GM06990 (cell line): ENCODE data around the gene DCAF6.

Experiments
- DNase-seq: peaks from one replicate; pipeline ENCODE4 v3.0.0-alpha.2; 2011; ENCODE audit not compliant: insufficient read length; ENCODE audit errors: extremely low read depth
- H3K27me3 ChIP-seq: replicated peaks from 2 replicates; pipeline ENCODE4 v1.6.0; 2011; ENCODE audit warnings: low read length; ENCODE audit not compliant: control insufficient read depth, insufficient read depth
- H3K36me3 ChIP-seq: 2 replicates; pipeline ENCODE4 v1.5.1; 2011; ENCODE audit warnings: low read length; ENCODE audit not compliant: control insufficient read depth, insufficient read depth
- H3K4me3 ChIP-seq: replicated peaks from 2 replicates; pipeline ENCODE4 v1.5.1; 2011; ENCODE audit warnings: low read depth, mild to moderate bottlenecking, control low read depth, low read length
- CTCF ChIP-seq: IDR thresholded peaks from 2 replicates; pipeline ENCODE4 v1.5.1; 2011; ENCODE audit warnings: low read length, control low read depth, mild to moderate bottlenecking, inconsistent platforms; ENCODE audit not compliant: insufficient read depth, poor library complexity, severe bottlenecking

DCAF6 gene

GRCh38 chr1:167934426-167935215, 1.9 kb upstream of the DCAF6 start:
- TF ChIP-seq CTCF, result no peak
- H3K27me3 ChIP-seq, result no peaks in the 10 kb centered on the region
- no peaks in the 10 kb centered on the region for H3K36me3 ChIP-seq
- DNase-seq, result no peak
- H3K4me3 ChIP-seq, result peak overlapping the region; percentile 78

- Histone ChIP-seq H3K4me3 (peak overlapping the region; percentile 78), H3K27me3 (no peaks in the 10 kb centered on the region), H3K36me3 (no peaks in the 10 kb centered on the region)
- peak; percentile 21 for DNase-seq
- no peak for TF ChIP-seq CTCF
Measured at GRCh38 chr1:167935216-167936067, 1.0 kb upstream of the DCAF6 start.

- no peaks in the 10 kb centered on the region for H3K36me3 ChIP-seq
- no peak for TF ChIP-seq CTCF
- H3K4me3 ChIP-seq, result peak within 1 kb of the TSS; percentile 78
- H3K27me3 ChIP-seq, result no peaks in the 10 kb centered on the region
- peak; percentile 79 for DNase-seq
Measured at GRCh38 chr1:167936930-167937708, 636 bp downstream of the DCAF6 start, which contains the start of gene MPC2. Gene MPC2 (minus strand): TSS chr1:167937072. CDS start chr1:167935841, 1,231 bp downstream.

- H3K4me3 ChIP-seq, result peak overlapping the region; percentile 78
- no peaks in the 10 kb centered on the region for H3K36me3 ChIP-seq
- TF ChIP-seq CTCF, result no peak
- H3K27me3 ChIP-seq, result no peaks in the 10 kb centered on the region
- no peak for DNase-seq
Measured at GRCh38 chr1:167937709-167938010, 1.2 kb downstream of the DCAF6 start.

GRCh38 chr1:167938080-167938636, 1.7 kb downstream of the DCAF6 start:
- no peaks in the 10 kb centered on the region for H3K27me3 ChIP-seq
- no peaks in the 10 kb centered on the region for H3K36me3 ChIP-seq
- DNase-seq, result no peak
- H3K4me3 ChIP-seq, result peak overlapping the region; percentile 78
- no peak for TF ChIP-seq CTCF
